ENCODE data around the gene KIFC3. TPM values are rescaled to one million over a fixed set of nuclear protein-coding genes. Genes with fewer than 3 reads are reported as not detected.

KIFC3 gene
- total RNA-seq, 1 donor from 2014 or later = 96.9 TPM

DNA sequence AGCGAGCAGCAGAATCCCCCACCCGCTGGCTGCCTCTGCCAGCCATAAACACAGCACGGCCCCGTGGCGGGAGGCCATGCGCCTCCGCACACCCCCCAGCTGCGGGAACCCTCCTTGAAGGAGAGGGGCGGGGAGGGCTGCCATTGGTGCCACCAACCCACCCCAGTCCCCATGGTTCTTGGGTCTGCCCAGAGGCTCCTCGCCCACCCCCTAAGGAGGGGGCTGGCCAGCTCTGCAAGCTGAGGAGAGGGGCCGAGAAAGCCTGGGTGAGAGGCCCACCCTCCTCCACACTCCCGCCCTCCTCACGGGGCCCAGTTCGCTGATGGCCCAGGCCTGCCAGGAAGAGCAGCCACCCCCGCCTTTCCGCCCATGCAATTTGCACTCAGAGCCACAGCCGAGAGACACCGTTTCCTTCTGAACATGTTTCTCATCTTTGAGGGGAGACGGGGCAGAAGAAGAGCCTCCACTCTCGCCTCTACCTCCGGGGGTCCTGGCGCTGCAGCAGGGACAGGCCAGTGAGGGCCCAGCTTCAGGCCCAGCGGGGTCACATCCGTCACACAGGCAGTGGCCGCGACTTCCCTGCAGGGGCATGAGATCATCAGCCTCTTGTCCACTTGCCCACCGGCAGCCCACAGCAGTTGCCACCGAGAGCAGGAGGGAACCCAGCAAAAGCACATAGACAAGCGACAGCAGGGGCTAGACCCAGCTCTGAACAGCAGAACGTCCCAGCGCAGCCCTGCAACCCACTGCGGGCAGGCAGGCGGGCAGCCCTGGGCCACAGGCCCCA, 43.8 kb downstream of the KIFC3 start:
- no peak for DNase-seq (ENCODE audit: low read depth)
- TF ChIP-seq, protein P1, sequence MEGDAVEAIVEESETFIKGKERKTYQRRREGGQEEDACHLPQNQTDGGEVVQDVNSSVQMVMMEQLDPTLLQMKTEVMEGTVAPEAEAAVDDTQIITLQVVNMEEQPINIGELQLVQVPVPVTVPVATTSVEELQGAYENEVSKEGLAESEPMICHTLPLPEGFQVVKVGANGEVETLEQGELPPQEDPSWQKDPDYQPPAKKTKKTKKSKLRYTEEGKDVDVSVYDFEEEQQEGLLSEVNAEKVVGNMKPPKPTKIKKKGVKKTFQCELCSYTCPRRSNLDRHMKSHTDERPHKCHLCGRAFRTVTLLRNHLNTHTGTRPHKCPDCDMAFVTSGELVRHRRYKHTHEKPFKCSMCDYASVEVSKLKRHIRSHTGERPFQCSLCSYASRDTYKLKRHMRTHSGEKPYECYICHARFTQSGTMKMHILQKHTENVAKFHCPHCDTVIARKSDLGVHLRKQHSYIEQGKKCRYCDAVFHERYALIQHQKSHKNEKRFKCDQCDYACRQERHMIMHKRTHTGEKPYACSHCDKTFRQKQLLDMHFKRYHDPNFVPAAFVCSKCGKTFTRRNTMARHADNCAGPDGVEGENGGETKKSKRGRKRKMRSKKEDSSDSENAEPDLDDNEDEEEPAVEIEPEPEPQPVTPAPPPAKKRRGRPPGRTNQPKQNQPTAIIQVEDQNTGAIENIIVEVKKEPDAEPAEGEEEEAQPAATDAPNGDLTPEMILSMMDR (IDR thresholded peaks at IDR 0.05; ENCODE audit: insufficient read depth, low read depth, low read length) = no peak
- no peak for TF ChIP-seq EZH2 (IDR thresholded peaks at IDR 0.05; ENCODE audit: insufficient read depth, low read length)
- H4K20me1 ChIP-seq (ENCODE audit: insufficient read depth, low read length) = peaks cover 20% of the 10 kb centered on the region

DNA sequence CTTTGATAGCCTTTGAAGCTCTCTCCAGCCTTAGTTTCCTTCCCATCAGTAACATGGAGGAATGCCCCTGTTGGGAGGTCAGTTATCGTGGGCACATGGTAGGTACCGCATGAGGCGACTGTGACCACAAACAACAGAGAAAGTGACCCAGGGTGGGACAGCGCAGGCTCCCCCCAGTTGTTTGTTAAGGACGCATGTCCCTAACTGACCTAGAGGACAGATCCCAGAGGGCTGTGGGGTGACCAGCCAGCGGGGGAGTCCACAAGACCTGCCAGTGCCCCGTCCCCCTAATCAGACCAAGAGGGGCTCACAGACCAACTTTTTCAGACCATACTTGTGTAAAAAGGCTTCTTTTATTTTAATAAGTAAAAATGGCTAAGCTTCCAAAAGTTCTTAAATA, 44.4 kb downstream of the KIFC3 start:
- Histone ChIP-seq H4K20me1 (ENCODE audit: insufficient read depth, low read length) (peaks cover 17% of the 10 kb centered on the region), H3K9me3 (ENCODE audit: insufficient read depth, low read depth, low read length) (no peaks in the 10 kb centered on the region), H3K27ac (ENCODE audit: low read depth, low read length) (no peak overlapping the region), H3K4me3 (ENCODE audit: insufficient read depth, low read depth, low read length) (no peak overlapping the region), H2AFZ (ENCODE audit: low read depth, low read length) (no peak overlapping the region), H3K9ac (ENCODE audit: low read length) (no peak overlapping the region), H3K36me3 (ENCODE audit: insufficient read depth, low read length) (no peaks in the 10 kb centered on the region), H3K27me3 (ENCODE audit: insufficient read depth, low read length) (no peaks in the 10 kb centered on the region), H3K4me2 (ENCODE audit: low read length) (no peak overlapping the region), H3K4me1 (ENCODE audit: insufficient read depth, low read length) (no peaks in the 10 kb centered on the region), H3K79me2 (ENCODE audit: insufficient read depth, low read length) (no peaks in the 10 kb centered on the region)
- FAIRE-seq (no peak), DNase-seq (ENCODE audit: low read depth) (no peak)
- no peaks in the 10 kb centered on the region for H3K9me3 Mint-ChIP-seq (ENCODE audit: unreplicated experiment)
- H3K4me1 Mint-ChIP-seq (ENCODE audit: low read depth, unreplicated experiment) = peaks cover 14% of the 10 kb centered on the region
- H3K27ac Mint-ChIP-seq (ENCODE audit: unreplicated experiment) = peak overlapping the region; percentile 47
- no peaks in the 10 kb centered on the region for H3K27me3 Mint-ChIP-seq (ENCODE audit: low read depth, unreplicated experiment)
- no peak overlapping the region for H3K4me3 Mint-ChIP-seq (ENCODE audit: unreplicated experiment)
- H3K36me3 Mint-ChIP-seq (ENCODE audit: low read depth, unreplicated experiment) = peaks cover 11% of the 10 kb centered on the region
- TF ChIP-seq, protein P1 (IDR thresholded peaks at IDR 0.05; ENCODE audit: insufficient read depth, low read depth, low read length) = no peak
- no peak for TF ChIP-seq EZH2 (IDR thresholded peaks at IDR 0.05; ENCODE audit: insufficient read depth, low read length)

More for the DNA sequence above, 43.8 kb downstream of the KIFC3 start:
- no peaks in the 10 kb centered on the region for H3K27me3 ChIP-seq (ENCODE audit: insufficient read depth, low read length)
- no peaks in the 10 kb centered on the region for H3K36me3 ChIP-seq (ENCODE audit: insufficient read depth, low read length)
- Mint-ChIP-seq H3K36me3 (ENCODE audit: low read depth, unreplicated experiment) (peaks cover 16% of the 10 kb centered on the region), H3K9me3 (ENCODE audit: unreplicated experiment) (no peaks in the 10 kb centered on the region), H3K4me3 (ENCODE audit: unreplicated experiment) (no peak overlapping the region), H3K27ac (ENCODE audit: unreplicated experiment) (no peak overlapping the region), H3K4me1 (ENCODE audit: low read depth, unreplicated experiment) (peaks cover 19% of the 10 kb centered on the region), H3K27me3 (ENCODE audit: low read depth, unreplicated experiment) (no peaks in the 10 kb centered on the region)
- no peaks in the 10 kb centered on the region for H3K79me2 ChIP-seq (ENCODE audit: insufficient read depth, low read length)
- no peaks in the 10 kb centered on the region for H3K4me1 ChIP-seq (ENCODE audit: insufficient read depth, low read length)
- no peak overlapping the region for H3K27ac ChIP-seq (ENCODE audit: low read depth, low read length)
- H3K4me3 ChIP-seq (ENCODE audit: insufficient read depth, low read depth, low read length) = no peak overlapping the region
- H3K4me2 ChIP-seq (ENCODE audit: low read length) = no peak overlapping the region
- no peak overlapping the region for H3K9ac ChIP-seq (ENCODE audit: low read length)
- H3K9me3 ChIP-seq (ENCODE audit: insufficient read depth, low read depth, low read length) = no peaks in the 10 kb centered on the region
- H2AFZ ChIP-seq (ENCODE audit: low read depth, low read length) = no peak overlapping the region
- no peak for FAIRE-seq

DNA sequence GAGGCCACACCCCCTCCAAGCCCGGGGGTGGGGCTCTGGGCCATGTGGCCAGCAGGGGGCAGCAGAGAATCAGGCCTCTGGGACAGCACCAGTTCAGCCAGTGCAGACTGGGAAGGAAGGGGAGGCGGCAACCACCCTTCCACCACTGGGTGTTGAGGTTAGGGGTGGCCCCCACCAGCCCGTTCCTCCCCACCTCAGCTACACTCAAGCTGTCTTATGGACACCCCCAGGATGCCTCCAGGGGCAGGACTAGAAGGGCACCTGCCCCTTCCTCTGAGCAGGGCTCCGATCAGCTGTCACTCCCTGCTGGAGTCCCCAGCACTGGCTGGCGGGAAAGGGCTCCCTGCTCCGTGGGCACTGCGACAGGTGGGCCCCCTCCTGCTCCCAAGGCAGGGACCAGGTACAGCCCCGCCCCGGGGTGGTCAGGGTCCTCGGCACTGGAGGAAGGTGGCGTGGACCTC, 44.9 kb downstream of the KIFC3 start:
- H3K4me2 ChIP-seq (ENCODE audit: low read length) = no peak overlapping the region
- no peaks in the 10 kb centered on the region for H3K27me3 ChIP-seq (ENCODE audit: insufficient read depth, low read length)
- H3K27me3 Mint-ChIP-seq (ENCODE audit: low read depth, unreplicated experiment) = no peaks in the 10 kb centered on the region
- H3K4me1 Mint-ChIP-seq (ENCODE audit: low read depth, unreplicated experiment) = peaks cover 14% of the 10 kb centered on the region
- no peak overlapping the region for H3K9ac ChIP-seq (ENCODE audit: low read length)
- H2AFZ ChIP-seq (ENCODE audit: low read depth, low read length) = no peak overlapping the region
- FAIRE-seq (no peak), DNase-seq (ENCODE audit: low read depth) (peak; percentile 25)
- no peak overlapping the region for H3K27ac ChIP-seq (ENCODE audit: low read depth, low read length)
- peaks cover 10% of the 10 kb centered on the region for H3K36me3 Mint-ChIP-seq (ENCODE audit: low read depth, unreplicated experiment)
- H3K9me3 Mint-ChIP-seq (ENCODE audit: unreplicated experiment) = no peaks in the 10 kb centered on the region
- no peak for TF ChIP-seq EZH2 (IDR thresholded peaks at IDR 0.05; ENCODE audit: insufficient read depth, low read length)
- TF ChIP-seq, protein P1 (IDR thresholded peaks at IDR 0.05; ENCODE audit: insufficient read depth, low read depth, low read length) = peak; percentile 81
- H3K4me3 ChIP-seq (ENCODE audit: insufficient read depth, low read depth, low read length) = no peak overlapping the region
- H4K20me1 ChIP-seq (ENCODE audit: insufficient read depth, low read length) = peaks cover 17% of the 10 kb centered on the region
- no peaks in the 10 kb centered on the region for H3K79me2 ChIP-seq (ENCODE audit: insufficient read depth, low read length)
- no peak overlapping the region for H3K27ac Mint-ChIP-seq (ENCODE audit: unreplicated experiment)
- no peaks in the 10 kb centered on the region for H3K4me1 ChIP-seq (ENCODE audit: insufficient read depth, low read length)
- H3K4me3 Mint-ChIP-seq (ENCODE audit: unreplicated experiment) = no peak overlapping the region
- H3K36me3 ChIP-seq (ENCODE audit: insufficient read depth, low read length) = no peaks in the 10 kb centered on the region
- no peaks in the 10 kb centered on the region for H3K9me3 ChIP-seq (ENCODE audit: insufficient read depth, low read depth, low read length)
